GM12891 (cell line): ENCODE data around the gene KCNT1.

Experiments used
- PAX5 ChIP-seq: IDR thresholded peaks from 2 replicates; pipeline ENCODE4 v1.6.1; 2011; ENCODE audit warnings: low read length, moderate library complexity, mild to moderate bottlenecking; ENCODE audit not compliant: insufficient read depth, severe bottlenecking
- POLR2A ChIP-seq: IDR thresholded peaks from 2 replicates; pipeline ENCODE4 v1.6.1; 2011; ENCODE audit warnings: low read depth, low read length, control low read depth
- POLR2AphosphoS5 ChIP-seq: IDR thresholded peaks from 2 replicates; pipeline ENCODE4 v1.6.1; 2011; ENCODE audit warnings: low read depth, low read length, control low read depth
- POU2F2 ChIP-seq: IDR thresholded peaks from 2 replicates; pipeline ENCODE4 v1.6.1; 2011; ENCODE audit warnings: low read depth, mild to moderate bottlenecking, control low read depth, low read length, moderate library complexity
- SPI1 ChIP-seq: IDR thresholded peaks from 2 replicates; pipeline ENCODE4 v1.6.1; 2011; ENCODE audit warnings: low read depth, low read length, control low read depth
- TAF1 ChIP-seq: IDR thresholded peaks from 2 replicates; pipeline ENCODE4 v1.6.1; 2011; ENCODE audit warnings: low read depth, low read length, control low read depth

DNA sequence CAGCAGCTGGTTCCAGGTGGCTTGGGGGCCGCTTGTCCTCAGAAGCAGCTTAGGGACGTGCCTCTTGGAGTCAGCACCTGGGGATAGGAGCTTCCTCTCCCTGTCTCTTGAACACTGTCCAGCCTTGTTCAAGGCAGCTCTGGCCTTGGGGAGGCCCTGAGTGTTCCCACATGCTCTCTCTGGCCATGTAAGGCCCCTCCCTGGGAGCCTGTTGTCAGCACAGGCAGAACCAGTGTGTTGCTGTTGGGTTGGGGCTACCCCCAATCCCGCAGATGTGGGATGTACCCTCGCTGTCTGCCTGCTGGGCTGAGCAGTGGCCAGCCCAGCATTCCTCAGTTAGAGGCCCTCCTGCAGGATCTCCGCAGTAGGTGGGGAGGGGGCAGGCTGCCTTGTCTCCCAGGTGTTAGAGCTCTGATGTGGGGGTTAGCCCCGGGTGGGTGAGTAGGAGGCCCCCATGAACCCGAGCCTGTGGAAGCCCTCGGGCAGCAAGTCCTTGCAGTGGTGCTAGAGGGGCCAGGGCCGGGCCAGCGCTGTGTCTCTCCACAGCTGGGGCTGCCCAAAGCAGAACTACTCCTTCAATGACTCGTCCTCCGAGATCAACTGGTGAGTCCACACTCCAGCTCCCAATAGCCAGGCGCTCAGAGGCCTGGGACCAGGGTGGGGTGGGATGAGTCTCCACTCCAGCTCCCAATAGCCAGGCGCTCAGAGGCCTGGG is 51.6 kb downstream of the KCNT1 start:
- no peak for TF ChIP-seq POLR2A
- no peak for TF ChIP-seq SPI1
- no peak for TF ChIP-seq POLR2AphosphoS5
- no peak for TF ChIP-seq TAF1
- TF ChIP-seq POU2F2 = no peak
- no peak for TF ChIP-seq PAX5
